ENCODE measurements around the gene MDFIC.

DNA sequence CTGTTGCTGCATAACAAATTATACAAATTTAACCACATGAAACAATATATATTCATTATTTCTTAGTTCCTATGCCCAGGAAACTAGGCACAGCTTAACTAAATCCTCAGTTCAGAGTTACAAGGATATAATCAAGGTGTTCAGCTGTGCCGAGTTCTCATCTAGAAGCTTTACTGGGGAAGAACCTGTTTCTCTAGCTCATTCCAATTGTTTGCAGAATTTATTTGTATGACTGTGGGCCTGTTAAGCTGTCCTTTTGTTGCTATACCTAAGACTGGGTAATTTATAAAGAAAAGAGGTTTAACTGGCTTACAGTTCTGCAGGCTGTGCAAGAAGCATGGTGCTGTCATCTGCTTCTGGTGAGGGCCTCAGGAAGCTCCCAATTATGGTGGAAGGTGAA lies 21.8 kb upstream of the MDFIC start:
- TF ChIP-seq EZH2phosphoT487 (IDR thresholded peaks at IDR 0.05): no peak
- no peak for TF ChIP-seq EZH2 (IDR thresholded peaks at IDR 0.05)
- TF ChIP-seq, protein P1, sequence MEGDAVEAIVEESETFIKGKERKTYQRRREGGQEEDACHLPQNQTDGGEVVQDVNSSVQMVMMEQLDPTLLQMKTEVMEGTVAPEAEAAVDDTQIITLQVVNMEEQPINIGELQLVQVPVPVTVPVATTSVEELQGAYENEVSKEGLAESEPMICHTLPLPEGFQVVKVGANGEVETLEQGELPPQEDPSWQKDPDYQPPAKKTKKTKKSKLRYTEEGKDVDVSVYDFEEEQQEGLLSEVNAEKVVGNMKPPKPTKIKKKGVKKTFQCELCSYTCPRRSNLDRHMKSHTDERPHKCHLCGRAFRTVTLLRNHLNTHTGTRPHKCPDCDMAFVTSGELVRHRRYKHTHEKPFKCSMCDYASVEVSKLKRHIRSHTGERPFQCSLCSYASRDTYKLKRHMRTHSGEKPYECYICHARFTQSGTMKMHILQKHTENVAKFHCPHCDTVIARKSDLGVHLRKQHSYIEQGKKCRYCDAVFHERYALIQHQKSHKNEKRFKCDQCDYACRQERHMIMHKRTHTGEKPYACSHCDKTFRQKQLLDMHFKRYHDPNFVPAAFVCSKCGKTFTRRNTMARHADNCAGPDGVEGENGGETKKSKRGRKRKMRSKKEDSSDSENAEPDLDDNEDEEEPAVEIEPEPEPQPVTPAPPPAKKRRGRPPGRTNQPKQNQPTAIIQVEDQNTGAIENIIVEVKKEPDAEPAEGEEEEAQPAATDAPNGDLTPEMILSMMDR (IDR thresholded peaks at IDR 0.05): no peak
